Loucy (cell line): ENCODE results near the gene NIPSNAP2.
"Not testable (repeated sequence)": the region's sequence is repeated elsewhere in the genome, so short reads cannot be mapped to it uniquely, and the experiment has no call there.

Experiments used
- H2AFZ ChIP-seq: fragments of 200-600 bp; sonication (generic); 2 replicates; pipeline ENCODE4 v1.6.0; 2016; ENCODE audit warnings: antibody characterized with exemption, mild to moderate bottlenecking, low read length, moderate library complexity
- H3F3A ChIP-seq: fragments of 200-600 bp; 2 replicates; pipeline ENCODE4 v1.6.0; 2016; ENCODE audit warnings: antibody characterized with exemption, low read depth, mild to moderate bottlenecking
- H3K27me3 ChIP-seq: fragments of 200-600 bp; sonication (generic); 2 replicates; pipeline ENCODE4 v1.6.1; 2014; ENCODE audit warnings: low read length, mild to moderate bottlenecking; ENCODE audit not compliant: insufficient read depth, poor library complexity, severe bottlenecking
- H3K36me3 ChIP-seq: fragments of 200-600 bp; sonication (generic); 2 replicates; pipeline ENCODE4 v1.6.1; 2016; ENCODE audit warnings: low read length; ENCODE audit not compliant: insufficient read depth
- H3K4me1 ChIP-seq: fragments of 200-600 bp; sonication (generic); 2 replicates; pipeline ENCODE4 v1.5.1; 2014; ENCODE audit warnings: low read length, mild to moderate bottlenecking; ENCODE audit not compliant: insufficient read depth, poor library complexity, severe bottlenecking
- H3K4me2 ChIP-seq: fragments of 200-600 bp; sonication (generic); 2 replicates; pipeline ENCODE4 v1.6.0; 2014; ENCODE audit warnings: antibody characterized with exemption, low read length, low read depth, mild to moderate bottlenecking; ENCODE audit not compliant: poor library complexity, severe bottlenecking
- H3K4me3 ChIP-seq: fragments of 200-600 bp; sonication (generic); 2 replicates; pipeline ENCODE4 v1.5.1; 2014; ENCODE audit warnings: low read length, mild to moderate bottlenecking, mixed read lengths; ENCODE audit not compliant: poor library complexity, severe bottlenecking
- H3K79me2 ChIP-seq: fragments of 200-600 bp; sonication (generic); 2 replicates; pipeline ENCODE4 v1.6.1; 2014; ENCODE audit warnings: low read length; ENCODE audit not compliant: insufficient read depth
- H3K9ac ChIP-seq: fragments of 200-600 bp; sonication (generic); 2 replicates; pipeline ENCODE4 v1.6.0; 2014; ENCODE audit warnings: mild to moderate bottlenecking, low read depth, low read length, moderate library complexity; ENCODE audit not compliant: poor library complexity, severe bottlenecking
- H3K9me2 ChIP-seq: fragments of 200-600 bp; sonication (generic); replicated peaks from 2 replicates; pipeline ENCODE4 v1.6.1; 2016; ENCODE audit warnings: low read depth, low read length, mixed read lengths
- H3K9me3 ChIP-seq: fragments of 200-600 bp; sonication (generic); 2 replicates; pipeline ENCODE4 v1.6.1; 2014; ENCODE audit warnings: mild to moderate bottlenecking, antibody characterized with exemption, low read length, low read depth; ENCODE audit not compliant: insufficient read depth
- H4K20me1 ChIP-seq: fragments of 200-600 bp; sonication (generic); 2 replicates; pipeline ENCODE4 v1.6.0; 2014; ENCODE audit warnings: antibody characterized with exemption, low read length, mild to moderate bottlenecking; ENCODE audit not compliant: insufficient read depth, poor library complexity, severe bottlenecking
- CTCF ChIP-seq: fragments of 200-600 bp; sonication (generic); conservative IDR thresholded peaks from 2 replicates; pipeline ENCODE4 v1.5.1; 2014; ENCODE audit warnings: mild to moderate bottlenecking, antibody characterized with exemption, low read length
- EZH2phosphoT487 ChIP-seq: fragments of 200-600 bp; IDR thresholded peaks from 2 replicates; pipeline ENCODE4 v1.6.1; 2018; ENCODE audit warnings: antibody characterized with exemption, mild to moderate bottlenecking, moderate library complexity, borderline replicate concordance

NIPSNAP2 gene

GRCh38 chr7:56030340-56030739, 66.0 kb downstream of the NIPSNAP2 start:
- Histone ChIP-seq H3K4me1 (peaks cover 11% of the 10 kb centered on the region), H4K20me1 (no peaks in the 10 kb centered on the region), H2AFZ (no peak overlapping the region), H3K27me3 (no peaks in the 10 kb centered on the region), H3K9ac (no peak overlapping the region), H3K9me2 (no peaks in the 10 kb centered on the region), H3F3A (no peaks in the 10 kb centered on the region; the same call in 1 of the 2 replicates), H3K79me2 (0 out of 2 replicates have a peak, but pooled peaks cover 6% of the 10 kb centered on the region), H3K9me3 (no peaks in the 10 kb centered on the region), H3K4me3 (no peak overlapping the region), H3K4me2 (no peak overlapping the region), H3K36me3 (no peaks in the 10 kb centered on the region)
- TF ChIP-seq EZH2phosphoT487, result no peak
- TF ChIP-seq CTCF, result no peak

GRCh38 chr7:56031556-56031955, 67.2 kb downstream of the NIPSNAP2 start:
- not testable (repeated sequence) for H3K9me3 ChIP-seq

DNA sequence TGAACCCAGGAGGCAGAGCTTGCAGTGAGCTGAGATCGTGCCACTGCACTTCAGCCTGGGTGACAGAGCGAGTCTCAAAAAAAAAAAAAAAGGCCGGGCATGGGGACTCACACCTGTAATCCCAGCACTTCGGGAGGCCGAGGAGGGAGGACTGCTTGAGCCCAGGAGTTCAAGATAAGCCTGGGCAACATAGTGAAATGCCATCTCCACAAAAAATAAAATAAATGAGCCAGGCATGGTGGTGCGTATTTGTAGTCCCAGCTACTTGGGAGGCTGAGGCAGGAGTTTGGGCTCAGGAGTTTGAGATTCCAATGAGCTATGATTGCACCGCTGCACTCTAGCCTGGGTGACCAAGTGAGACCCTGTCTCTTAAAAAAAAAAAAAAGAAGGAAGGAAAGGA, 68.2 kb downstream of the NIPSNAP2 start:
- not testable (repeated sequence) for H3K9me2 ChIP-seq, H3F3A ChIP-seq, H3K9me3 ChIP-seq, H3K36me3 ChIP-seq, H2AFZ ChIP-seq, H3K27me3 ChIP-seq, H3K79me2 ChIP-seq, H4K20me1 ChIP-seq
- H3K9ac ChIP-seq, result peak overlapping the region; percentile 39
- peak overlapping the region; percentile 78 for H3K4me2 ChIP-seq
- H3K4me1 ChIP-seq, result peaks cover 11% of the 10 kb centered on the region
- peak overlapping the region; percentile 89 for H3K4me3 ChIP-seq

More at GRCh38 chr7:56031556-56031955, 67.2 kb downstream of the NIPSNAP2 start:
- H3K4me2 ChIP-seq, result peak overlapping the region; percentile 78
- not testable (repeated sequence) for H3K36me3 ChIP-seq, H3K9me2 ChIP-seq, H3K9ac ChIP-seq, H3F3A ChIP-seq, H2AFZ ChIP-seq, H4K20me1 ChIP-seq, H3K27me3 ChIP-seq, H3K79me2 ChIP-seq
- H3K4me3 ChIP-seq, result peak overlapping the region; percentile 31
- H3K4me1 ChIP-seq, result peaks cover 11% of the 10 kb centered on the region

DNA sequence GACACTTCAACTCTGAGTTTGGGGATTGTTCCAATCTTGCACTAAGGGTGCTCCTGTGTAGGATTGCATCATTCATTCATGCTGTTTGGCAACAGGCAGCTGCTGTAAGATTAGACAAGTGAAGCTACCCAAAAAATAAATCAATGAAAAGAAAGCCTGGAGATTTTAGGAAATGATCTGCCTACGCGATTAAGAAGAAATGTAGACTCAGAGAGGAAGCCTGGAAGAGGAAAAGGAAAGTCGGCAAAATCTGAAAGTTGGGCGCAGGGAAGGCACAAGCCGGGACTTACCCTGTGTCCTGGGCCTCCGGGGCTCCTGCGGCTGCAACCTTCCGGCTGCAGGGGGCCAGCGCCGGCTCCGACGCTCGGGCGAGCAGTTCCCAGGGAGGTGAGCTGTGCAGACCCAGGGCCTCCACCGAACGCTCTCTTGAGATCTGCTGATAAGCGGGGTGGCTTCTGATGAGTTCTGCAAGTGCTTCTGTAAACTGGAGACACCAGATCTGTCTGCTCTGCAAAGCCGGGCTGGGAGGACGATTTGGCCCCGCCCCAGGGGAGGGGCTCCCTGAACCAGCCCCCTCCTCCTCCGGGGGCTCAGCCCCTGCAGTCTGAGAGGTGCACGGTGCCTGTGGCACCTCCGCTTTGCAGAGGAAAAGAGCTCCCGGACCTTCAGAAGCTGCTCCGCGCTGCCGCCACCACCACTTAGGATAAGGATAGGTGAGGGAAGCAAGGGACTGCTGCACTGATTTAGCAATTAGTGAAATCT, 69.5 kb downstream of the NIPSNAP2 start:
- no peaks in the 10 kb centered on the region for H3K9me2 ChIP-seq
- no peaks in the 10 kb centered on the region for H3K36me3 ChIP-seq
- no peaks in the 10 kb centered on the region for H3K27me3 ChIP-seq
- peak overlapping the region; percentile 83 for H2AFZ ChIP-seq
- H3K4me1 ChIP-seq, result peaks cover 11% of the 10 kb centered on the region
- H3K4me2 ChIP-seq, result peak overlapping the region; percentile 78
- no peaks in the 10 kb centered on the region; the same call in 1 of the 2 replicates for H3F3A ChIP-seq
- no peaks in the 10 kb centered on the region for H4K20me1 ChIP-seq
- TF ChIP-seq EZH2phosphoT487 (no peak), CTCF (peak; percentile 34)
- no peaks in the 10 kb centered on the region for H3K9me3 ChIP-seq
- 0 out of 2 replicates have a peak, but pooled peaks cover 6% of the 10 kb centered on the region for H3K79me2 ChIP-seq
- H3K4me3 ChIP-seq, result peak overlapping the region; percentile 89
- peak overlapping the region; percentile 74 for H3K9ac ChIP-seq
